Osteoblast (primary cell): ENCODE data around the gene SET. TPM values are rescaled to one million over a fixed set of nuclear protein-coding genes. Genes with fewer than 3 reads are reported as not detected.

Source experiments
- DNase-seq: peaks from one replicate; pipeline ENCODE4 v3.0.0; 2011; ENCODE audit warnings: low spot score, mixed read lengths; ENCODE audit not compliant: insufficient read length; ENCODE audit errors: missing footprints
- H2AFZ ChIP-seq: 2 replicates; pipeline ENCODE4 v1.6.0; 2011; ENCODE audit warnings: mild to moderate bottlenecking, low read length
- H3K27ac ChIP-seq: 2 replicates; pipeline ENCODE4 v1.5.1; 2011; ENCODE audit warnings: mild to moderate bottlenecking, low read depth, low read length, moderate library complexity
- H3K27me3 ChIP-seq: 2 replicates; pipeline ENCODE4 v1.6.0; 2012; ENCODE audit warnings: mild to moderate bottlenecking, control low read depth, inconsistent platforms, low read length, moderate library complexity; ENCODE audit not compliant: insufficient read depth
- H3K36me3 ChIP-seq: 2 replicates; pipeline ENCODE4 v1.5.1; 2011; ENCODE audit warnings: mild to moderate bottlenecking, low read length, control low read depth, moderate library complexity; ENCODE audit not compliant: insufficient read depth
- H3K4me1 ChIP-seq: 2 replicates; pipeline ENCODE4 v1.5.1; 2011; ENCODE audit warnings: mild to moderate bottlenecking, low read length, control low read depth, moderate library complexity; ENCODE audit not compliant: insufficient read depth
- H3K4me2 ChIP-seq: 2 replicates; pipeline ENCODE4 v1.6.0; 2011; ENCODE audit warnings: mild to moderate bottlenecking, low read length; ENCODE audit not compliant: insufficient read depth
- H3K4me3 ChIP-seq: fragments of 200-600 bp; sonication (generic); 3 replicates; pipeline ENCODE4 v1.5.1; 2012; ENCODE audit warnings: mild to moderate bottlenecking, low read length, inconsistent platforms; ENCODE audit not compliant: insufficient read depth
- H3K79me2 ChIP-seq: 2 replicates; pipeline ENCODE4 v1.6.0; 2012; ENCODE audit warnings: mild to moderate bottlenecking, low read length, control low read depth, inconsistent platforms; ENCODE audit not compliant: insufficient read depth
- H3K9me3 ChIP-seq: 2 replicates; pipeline ENCODE4 v1.5.1; 2011; ENCODE audit warnings: low read depth, low read length, control low read depth
- H4K20me1 ChIP-seq: 2 replicates; pipeline ENCODE4 v1.6.0; 2012; ENCODE audit warnings: mild to moderate bottlenecking, low read length, control low read depth; ENCODE audit not compliant: insufficient read depth
- CTCF ChIP-seq: IDR thresholded peaks from 2 replicates; pipeline ENCODE4 v1.5.1; 2011; ENCODE audit warnings: mild to moderate bottlenecking, low read depth, low read length, moderate library complexity; ENCODE audit errors: extremely low read depth
- total RNA-seq: library from RNA; depleted of rRNA; stranded (reverse); fragments of >200 nt; gene quantifications from 2 replicates; pipeline ENCODE4 v1.2.3, GENCODE V29; 2012

The SET gene
- total RNA-seq, 1 donor, result 397 TPM

DNA sequence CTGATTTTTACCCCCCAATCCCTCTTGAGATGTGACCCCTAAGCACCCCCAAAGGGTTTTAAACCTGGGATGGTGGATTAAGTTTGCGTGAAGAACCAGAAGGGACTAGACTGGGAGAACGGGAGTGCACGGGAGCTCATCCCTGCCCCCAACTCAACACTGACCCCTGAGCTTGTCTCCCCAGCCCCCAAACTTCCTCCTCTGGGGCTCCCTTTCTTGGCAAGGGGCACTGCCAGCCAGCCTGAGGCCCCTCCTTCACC is 5.0 kb upstream of the SET start:
- Histone ChIP-seq H3K27ac (peak overlapping the region; percentile 84), H4K20me1 (no peaks in the 10 kb centered on the region), H2AFZ (peak overlapping the region; percentile 89), H3K27me3 (no peaks in the 10 kb centered on the region), H3K4me3 (peak overlapping the region; percentile 85), H3K4me1 (peaks cover 12% of the 10 kb centered on the region), H3K4me2 (peak overlapping the region; percentile 98), H3K36me3 (no peaks in the 10 kb centered on the region), H3K9me3 (no peaks in the 10 kb centered on the region), H3K79me2 (peaks cover 18% of the 10 kb centered on the region)
- DNase-seq, result no peak
- TF ChIP-seq CTCF, result no peak

- H2AFZ ChIP-seq, result peak overlapping the region; percentile 89
- DNase-seq, result peak; percentile 98
- peak overlapping the region; percentile 84 for H3K27ac ChIP-seq
- no peaks in the 10 kb centered on the region for H3K9me3 ChIP-seq
- no peaks in the 10 kb centered on the region for H3K36me3 ChIP-seq
- peak overlapping the region; percentile 98 for H3K4me2 ChIP-seq
- H3K27me3 ChIP-seq, result no peaks in the 10 kb centered on the region
- H3K4me1 ChIP-seq, result peaks cover 12% of the 10 kb centered on the region
- no peak for TF ChIP-seq CTCF
- peaks cover 18% of the 10 kb centered on the region for H3K79me2 ChIP-seq
- H3K4me3 ChIP-seq, result peak overlapping the region; percentile 85
- no peaks in the 10 kb centered on the region for H4K20me1 ChIP-seq
Observed at GRCh38 chr9:128684325-128685199, 4.5 kb upstream of the SET start.

GRCh38 chr9:128685636-128686489 is 3.2 kb upstream of the SET start:
- H3K79me2 ChIP-seq, result peaks cover 29% of the 10 kb centered on the region
- H3K36me3 ChIP-seq, result no peaks in the 10 kb centered on the region
- peaks cover 9% of the 10 kb centered on the region for H4K20me1 ChIP-seq
- H3K9me3 ChIP-seq, result no peaks in the 10 kb centered on the region
- H2AFZ ChIP-seq, result no peak overlapping the region
- peaks cover 19% of the 10 kb centered on the region for H3K4me1 ChIP-seq
- no peak for DNase-seq
- no peaks in the 10 kb centered on the region for H3K27me3 ChIP-seq
- no peak overlapping the region for H3K4me3 ChIP-seq
- TF ChIP-seq CTCF, result no peak
- H3K27ac ChIP-seq, result no peak overlapping the region
- no peak overlapping the region for H3K4me2 ChIP-seq

GRCh38 chr9:128687453-128687852 is 1.6 kb upstream of the SET start:
- Histone ChIP-seq H3K4me2 (no peak overlapping the region), H3K27me3 (no peaks in the 10 kb centered on the region), H3K79me2 (peaks cover 45% of the 10 kb centered on the region), H3K4me3 (no peak overlapping the region), H3K36me3 (peaks cover 15% of the 10 kb centered on the region), H3K4me1 (peaks cover 25% of the 10 kb centered on the region), H2AFZ (no peak overlapping the region), H4K20me1 (peaks cover 23% of the 10 kb centered on the region), H3K27ac (no peak overlapping the region), H3K9me3 (no peaks in the 10 kb centered on the region)
- no peak for DNase-seq
- TF ChIP-seq CTCF, result no peak
